ENCODE results near the gene RFX4. TPM values are rescaled to one million over a fixed set of nuclear protein-coding genes. Genes with fewer than 3 reads are reported as not detected.

RFX4 gene
- total and polyA plus RNA-seq, 2 of the 13 experiments (the other 11 are each of a cell fraction or from before 2014, with no cell fraction given), result not detected

GRCh38 chr12:106754331-106754730, 171.5 kb downstream of the RFX4 start (continued):
- no peak for TF ChIP-seq ZUFSP (CRISPR knock-in tag; IDR thresholded peaks at IDR 0.05; ENCODE audit: borderline replicate concordance)
- TF ChIP-seq ZNF569 (CRISPR knock-in tag; IDR thresholded peaks at IDR 0.05; ENCODE audit: borderline replicate concordance), result no peak

DNA sequence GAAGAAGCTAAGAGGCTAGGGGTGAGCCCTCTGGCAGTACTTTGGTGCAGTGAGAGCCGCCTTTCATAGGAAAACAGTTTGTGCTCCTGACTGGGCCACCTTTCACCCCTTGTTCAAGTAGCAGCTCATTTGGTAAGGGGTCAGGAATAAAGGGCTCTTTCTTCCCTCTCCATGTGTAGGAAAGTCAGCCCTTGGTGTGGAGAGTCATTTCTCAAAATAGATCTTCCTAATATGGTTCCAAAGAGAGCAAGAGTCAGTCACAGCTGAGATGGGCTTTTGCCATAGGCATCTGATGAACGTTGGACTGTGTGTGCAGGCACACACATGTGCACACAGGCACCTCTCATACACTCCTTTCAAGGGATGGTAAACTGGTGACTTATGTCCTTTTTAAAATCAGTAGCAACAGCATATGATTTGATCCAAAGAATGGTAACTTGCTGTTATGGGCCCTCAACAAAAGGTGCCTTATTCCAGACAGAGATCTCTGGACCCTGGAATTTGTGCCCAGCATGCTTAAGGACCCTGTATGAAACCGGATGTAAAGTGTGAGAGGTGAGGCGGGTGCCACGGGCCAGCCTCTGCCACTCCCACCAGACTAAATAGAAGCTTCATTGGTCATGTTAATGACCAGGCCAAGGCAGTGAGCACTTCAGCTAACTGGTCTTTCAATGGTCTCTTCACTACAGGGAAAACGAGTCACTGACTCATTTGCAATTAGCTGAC, 175.0 kb downstream of the RFX4 start:
- ATAC-seq, result peak; percentile 80
- WGBS (ENCODE audit: low lambda C conversion rate), result 4% methylated on average over 5 of the region's 6 CpGs
- no peaks in the 10 kb centered on the region; a peak in 1 of 5 replicates for H3K27me3 ChIP-seq (ENCODE audit: control insufficient read depth in 1 of 2, insufficient read depth in 2 of 2, low read length in 2 of 2)
- peaks cover 42% of the 10 kb centered on the region for H3K4me1 ChIP-seq (ENCODE audit: insufficient read depth, low read length)
- peak; percentile 32 for DNase-seq (ENCODE audit: low spot score)
- H3K4me2 ChIP-seq (ENCODE audit: low read depth, low read length), result peak overlapping the region; percentile 77
- no peaks in the 10 kb centered on the region for H3K9me3 ChIP-seq (ENCODE audit: low read length)
- H4K20me1 ChIP-seq (ENCODE audit: insufficient read depth, low read length), result no peaks in the 10 kb centered on the region
- CTCF ChIA-PET (ENCODE audit: low intra/inter-chr PET ratio, low total read pairs), result no interaction called here
- H3K4me3 ChIP-seq (replicated peaks in 1 of 3; ENCODE audit: insufficient read depth in 1 of 3, low read depth in 2 of 3, low read length in 3 of 3), result peak overlapping the region in 1 of 3 experiments; percentile 41; a peak in 3 of 6 replicates
- in situ Hi-C loops (cut with HindIII; ENCODE audit: extremely low pct_ligation_motif_present, low pct_unique_long_range_greater_than_20kb), result no loop called here
- peak overlapping the region; percentile 41 for H3K9ac ChIP-seq (ENCODE audit: insufficient read depth, low read depth, low read length)
- H3K36me3 ChIP-seq (replicated peaks in 1 of 2; ENCODE audit: control insufficient read depth in 1 of 2, insufficient read depth in 2 of 2, low read length in 2 of 2), result no peaks in the 10 kb centered on the region
- intact Hi-C loops (cut with micrococcal nuclease; ENCODE audit: unreplicated experiment), result no loop called here
- H3K79me2 ChIP-seq (ENCODE audit: insufficient read depth, low read length), result no peaks in the 10 kb centered on the region
- H3K27ac ChIP-seq (ENCODE audit: extremely low read length, insufficient read depth, low read length), result no peak overlapping the region
- peak; percentile 30 for FAIRE-seq
- POLR2A ChIA-PET, result no interaction called here
- H2AFZ ChIP-seq (ENCODE audit: low read length), result peak overlapping the region; percentile 2
- BruUV-seq (replicated peaks), result no TSS peak
- TF ChIP-seq, protein P1, sequence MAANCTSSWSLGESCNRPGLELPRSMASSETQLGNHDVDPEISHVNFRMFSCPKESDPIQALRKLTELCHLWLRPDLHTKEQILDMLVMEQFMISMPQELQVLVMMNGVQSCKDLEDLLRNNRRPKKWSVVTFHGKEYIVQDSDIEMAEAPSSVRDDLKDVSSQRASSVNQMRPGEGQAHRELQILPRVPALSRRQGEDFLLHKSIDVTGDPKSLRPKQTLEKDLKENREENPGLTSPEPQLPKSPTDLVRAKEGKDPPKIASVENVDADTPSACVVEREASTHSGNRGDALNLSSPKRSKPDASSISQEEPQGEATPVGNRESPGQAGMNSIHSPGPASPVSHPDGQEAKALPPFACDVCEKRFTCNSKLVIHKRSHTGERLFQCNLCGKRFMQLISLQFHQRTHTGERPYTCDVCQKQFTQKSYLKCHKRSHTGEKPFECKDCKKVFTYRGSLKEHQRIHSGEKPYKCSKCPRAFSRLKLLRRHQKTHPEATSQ (CRISPR knock-in tag; IDR thresholded peaks at IDR 0.05; ENCODE audit: borderline replicate concordance), result no peak
- TF ChIP-seq MLX (CRISPR knock-in tag; IDR thresholded peaks at IDR 0.05) (no peak), PAWR (CRISPR knock-in tag; IDR thresholded peaks at IDR 0.05; ENCODE audit: borderline replicate concordance) (no peak), KDM1A (CRISPR knock-in tag; IDR thresholded peaks at IDR 0.05) (no peak), IKZF4 (CRISPR knock-in tag; IDR thresholded peaks at IDR 0.05; ENCODE audit: borderline replicate concordance, low read depth, not compliant biosample characterization) (no peak), HNF4A (CRISPR knock-in tag; IDR thresholded peaks at IDR 0.05) (0 out of 2 replicates have a peak, but pooled peaks have one; percentile 4), ZNF724P (CRISPR knock-in tag; IDR thresholded peaks at IDR 0.05; ENCODE audit: borderline replicate concordance) (0 out of 2 replicates have a peak, but pooled peaks have one; percentile 23), SALL2 (CRISPR knock-in tag; IDR thresholded peaks at IDR 0.05) (no peak), HNRNPH1 (optimal IDR thresholded peaks at IDR 0.05; ENCODE audit: low read depth, low read length) (no peak), HDAC1 (CRISPR knock-in tag; IDR thresholded peaks at IDR 0.05) (0 out of 2 replicates have a peak, but pooled peaks have one; percentile 20)
- TF ChIP-seq, protein P2, sequence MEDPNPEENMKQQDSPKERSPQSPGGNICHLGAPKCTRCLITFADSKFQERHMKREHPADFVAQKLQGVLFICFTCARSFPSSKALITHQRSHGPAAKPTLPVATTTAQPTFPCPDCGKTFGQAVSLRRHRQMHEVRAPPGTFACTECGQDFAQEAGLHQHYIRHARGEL (CRISPR knock-in tag; IDR thresholded peaks at IDR 0.05), result no peak
- TF ChIP-seq, protein P3, sequence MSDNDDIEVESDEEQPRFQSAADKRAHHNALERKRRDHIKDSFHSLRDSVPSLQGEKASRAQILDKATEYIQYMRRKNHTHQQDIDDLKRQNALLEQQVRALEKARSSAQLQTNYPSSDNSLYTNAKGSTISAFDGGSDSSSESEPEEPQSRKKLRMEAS (IDR thresholded peaks at IDR 0.05), result peak; percentile 30; the same call in 1 of the 2 replicates
